ENCODE data around the gene GTF2A1. TPM values are rescaled to one million over a fixed set of nuclear protein-coding genes. Genes with fewer than 3 reads are reported as not detected.

The GTF2A1 gene
- total RNA-seq, 3 donors from 2014 or later, result 24.2 to 31.0 (median 29.5) TPM

DNA sequence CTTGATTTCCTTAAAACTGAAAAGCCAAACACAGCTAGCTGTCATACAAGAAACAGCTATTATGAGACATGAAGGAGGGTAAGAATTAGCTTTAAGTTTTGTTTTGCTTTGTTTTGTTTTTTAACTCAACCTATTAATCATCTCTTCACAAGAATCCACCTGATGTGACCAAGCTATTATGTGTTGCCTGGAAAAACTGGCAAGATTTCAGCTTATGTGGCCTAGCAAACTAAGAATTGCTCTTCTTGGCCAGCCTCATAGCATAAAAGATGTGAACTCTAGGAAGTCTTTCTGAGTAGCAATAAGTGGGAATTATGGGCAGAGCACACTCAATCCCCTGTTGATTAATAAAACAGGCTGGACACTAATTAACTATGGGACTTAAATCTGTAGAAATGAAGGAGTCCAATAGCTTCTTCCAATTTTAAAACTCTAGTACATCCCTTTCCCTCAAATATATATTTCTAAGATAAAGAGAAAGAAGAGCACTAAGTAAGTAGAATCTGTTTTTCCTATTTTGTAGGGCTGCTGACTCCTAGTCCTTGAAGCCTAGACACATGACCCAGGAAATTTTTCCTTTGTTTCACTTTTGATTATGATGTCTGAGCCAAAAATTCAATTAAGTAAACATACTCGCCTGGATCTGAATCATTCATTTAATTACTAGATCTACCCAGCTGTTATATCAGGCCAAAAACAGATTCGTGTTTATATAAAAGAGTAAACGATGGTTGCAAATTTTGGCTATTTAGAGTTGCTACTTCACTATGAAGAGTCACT, 75.7 kb downstream of the GTF2A1 start:
- DNase-seq, result no peak
- TF ChIP-seq, protein P1, sequence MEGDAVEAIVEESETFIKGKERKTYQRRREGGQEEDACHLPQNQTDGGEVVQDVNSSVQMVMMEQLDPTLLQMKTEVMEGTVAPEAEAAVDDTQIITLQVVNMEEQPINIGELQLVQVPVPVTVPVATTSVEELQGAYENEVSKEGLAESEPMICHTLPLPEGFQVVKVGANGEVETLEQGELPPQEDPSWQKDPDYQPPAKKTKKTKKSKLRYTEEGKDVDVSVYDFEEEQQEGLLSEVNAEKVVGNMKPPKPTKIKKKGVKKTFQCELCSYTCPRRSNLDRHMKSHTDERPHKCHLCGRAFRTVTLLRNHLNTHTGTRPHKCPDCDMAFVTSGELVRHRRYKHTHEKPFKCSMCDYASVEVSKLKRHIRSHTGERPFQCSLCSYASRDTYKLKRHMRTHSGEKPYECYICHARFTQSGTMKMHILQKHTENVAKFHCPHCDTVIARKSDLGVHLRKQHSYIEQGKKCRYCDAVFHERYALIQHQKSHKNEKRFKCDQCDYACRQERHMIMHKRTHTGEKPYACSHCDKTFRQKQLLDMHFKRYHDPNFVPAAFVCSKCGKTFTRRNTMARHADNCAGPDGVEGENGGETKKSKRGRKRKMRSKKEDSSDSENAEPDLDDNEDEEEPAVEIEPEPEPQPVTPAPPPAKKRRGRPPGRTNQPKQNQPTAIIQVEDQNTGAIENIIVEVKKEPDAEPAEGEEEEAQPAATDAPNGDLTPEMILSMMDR (IDR thresholded peaks at IDR 0.05), result no peak
- intact Hi-C loops (cut with DNase I, micrococcal nuclease), result no loop called here

DNA sequence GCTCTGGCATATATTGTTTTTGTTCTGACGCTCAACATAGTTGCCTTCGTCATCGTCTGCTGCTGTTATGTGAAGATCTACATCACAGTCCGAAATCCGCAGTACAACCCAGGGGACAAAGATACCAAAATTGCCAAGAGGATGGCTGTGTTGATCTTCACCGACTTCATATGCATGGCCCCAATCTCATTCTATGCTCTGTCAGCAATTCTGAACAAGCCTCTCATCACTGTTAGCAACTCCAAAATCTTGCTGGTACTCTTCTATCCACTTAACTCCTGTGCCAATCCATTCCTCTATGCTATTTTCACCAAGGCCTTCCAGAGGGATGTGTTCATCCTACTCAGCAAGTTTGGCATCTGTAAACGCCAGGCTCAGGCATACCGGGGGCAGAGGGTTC, 77.0 kb downstream of the GTF2A1 start:
- DNase-seq (no peak), ATAC-seq (no peak)
- no peaks in the 10 kb centered on the region for H3K36me3 ChIP-seq (ENCODE audit: low read depth)
- intact Hi-C loops (cut with DNase I, micrococcal nuclease), result no loop called here
- no peaks in the 10 kb centered on the region for H3K9me3 ChIP-seq
- TF ChIP-seq, protein P1 (IDR thresholded peaks at IDR 0.05), result no peak
- no peak overlapping the region for H3K4me3 ChIP-seq
- no peaks in the 10 kb centered on the region for H3K4me1 ChIP-seq (ENCODE audit: low read depth)

More for the DNA sequence above, 75.7 kb downstream of the GTF2A1 start:
- peak; percentile 36 for ATAC-seq
- Histone ChIP-seq H3K4me3 (no peak overlapping the region), H3K9me3 (no peaks in the 10 kb centered on the region), H3K36me3 (ENCODE audit: low read depth) (no peaks in the 10 kb centered on the region), H3K4me1 (ENCODE audit: low read depth) (no peaks in the 10 kb centered on the region)

DNA sequence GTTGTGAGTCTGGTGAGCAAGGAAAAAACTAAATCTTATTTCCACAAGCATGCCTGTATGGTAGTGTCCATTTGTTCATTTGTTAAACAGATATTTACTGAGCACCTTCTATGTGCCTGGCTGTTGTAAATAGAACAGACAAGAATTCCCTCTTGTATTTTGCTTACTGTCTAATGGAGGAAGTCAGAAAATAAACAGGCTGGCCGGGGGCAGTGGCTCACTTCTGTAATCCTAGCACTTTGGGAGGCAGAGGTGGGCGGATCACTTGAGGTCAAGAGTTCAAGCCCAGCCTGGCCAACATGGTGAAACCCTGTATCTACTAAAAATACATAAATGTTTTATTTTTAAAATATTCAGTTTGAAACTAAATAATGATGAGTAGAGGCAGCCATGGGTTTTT, 79.3 kb downstream of the GTF2A1 start:
- TF ChIP-seq, protein P1 (IDR thresholded peaks at IDR 0.05), result no peak
- Histone ChIP-seq H3K4me3 (no peak overlapping the region), H3K4me1 (ENCODE audit: low read depth) (no peaks in the 10 kb centered on the region), H3K9me3 (no peaks in the 10 kb centered on the region), H3K36me3 (ENCODE audit: low read depth) (no peaks in the 10 kb centered on the region)
- intact Hi-C loops (cut with DNase I, micrococcal nuclease), result no loop called here
- DNase-seq (no peak), ATAC-seq (no peak)

DNA sequence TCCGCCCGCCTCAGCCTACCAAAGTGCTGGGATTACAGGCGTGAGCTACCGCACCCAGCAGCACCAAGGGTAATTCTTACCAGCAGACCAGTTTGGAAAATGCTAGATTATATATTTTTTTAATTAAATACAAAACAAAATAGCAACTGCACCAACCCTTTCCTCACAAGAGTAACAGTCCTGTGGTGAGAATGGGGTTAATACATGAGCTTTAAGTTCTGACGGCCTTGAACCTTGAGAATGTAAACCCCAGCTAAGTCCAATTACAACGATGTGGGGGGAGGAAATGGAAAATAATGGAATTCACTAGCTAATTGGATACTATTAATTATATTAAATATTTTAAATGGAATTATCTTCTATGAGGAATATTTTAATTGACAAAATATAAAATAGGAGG, 82.3 kb downstream of the GTF2A1 start:
- no peak overlapping the region for H3K4me3 ChIP-seq
- H3K36me3 ChIP-seq (ENCODE audit: low read depth), result no peaks in the 10 kb centered on the region
- H3K9me3 ChIP-seq, result no peaks in the 10 kb centered on the region
- DNase-seq (no peak), ATAC-seq (no peak)
- H3K4me1 ChIP-seq (ENCODE audit: low read depth), result no peaks in the 10 kb centered on the region
- intact Hi-C loops (cut with DNase I, micrococcal nuclease), result no loop called here
- TF ChIP-seq, protein P1 (IDR thresholded peaks at IDR 0.05), result no peak

DNA sequence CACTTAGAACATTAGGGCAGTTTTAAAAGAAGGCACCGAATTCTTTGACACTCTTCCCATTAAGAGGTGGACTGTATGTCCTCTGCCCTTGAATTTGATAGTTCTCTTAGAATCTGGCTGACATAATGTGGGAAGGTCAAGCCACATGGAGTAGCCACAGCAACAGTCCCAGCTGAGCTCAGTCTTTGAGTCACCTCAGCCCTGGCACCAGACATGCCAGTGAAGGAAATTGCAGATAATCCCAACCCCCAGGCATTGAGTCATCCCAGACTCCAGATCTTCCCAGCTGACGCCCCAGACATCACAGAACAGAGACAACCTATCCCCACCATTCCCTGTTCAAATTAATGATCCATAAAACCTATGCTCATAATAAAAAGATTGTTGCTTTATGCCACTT, 83.4 kb downstream of the GTF2A1 start:
- no peak overlapping the region for H3K4me3 ChIP-seq
- TF ChIP-seq, protein P1 (IDR thresholded peaks at IDR 0.05), result no peak
- DNase-seq (no peak), ATAC-seq (no peak)
- H3K36me3 ChIP-seq (ENCODE audit: low read depth), result no peaks in the 10 kb centered on the region
- H3K9me3 ChIP-seq, result no peaks in the 10 kb centered on the region
- intact Hi-C loops (cut with DNase I, micrococcal nuclease), result no loop called here
- no peaks in the 10 kb centered on the region for H3K4me1 ChIP-seq (ENCODE audit: low read depth)
